ENCODE measurements around the gene C19orf25.

- no peak for TF ChIP-seq CTCF (IDR thresholded peaks at IDR 0.05)
- no peak for TF ChIP-seq EP300 (IDR thresholded peaks at IDR 0.05)
Measured at GRCh38 chr19:1481893-1482360, 2.9 kb upstream of the C19orf25 start.
